GM12878 (cell line): ENCODE results near the gene L3HYPDH. TPM values are rescaled to one million over a fixed set of nuclear protein-coding genes. Genes with fewer than 3 reads are reported as not detected.

Experiments
- ATAC-seq: fragments of 200-7000 bp; cut with Tn5 transposase; 3 replicates; pipeline ENCODE4 v1.9.1; 2020; ENCODE audit warnings: mild to moderate bottlenecking, moderate library complexity
- BruUV-seq: library from RNA; stranded (reverse); fragments of 400-500 nt; replicated peaks from 2 replicates; lab custom pipeline; 2021; lab: Mats Ljungman, UMichigan
- CTCF ChIA-PET: fragments of 300-600 bp; sonication (Branson Sonifier 250); formaldehyde crosslinking; extraction: SDS; loops from one replicate; lab custom pipeline; 2021; ENCODE audit warnings: inconsistent platforms; lab: Yijun Ruan, JAX
- POLR2A ChIA-PET: fragments of 350-600 bp; formaldehyde crosslinking; extraction: SDS; loops from one replicate; lab custom pipeline; 2021; ENCODE audit warnings: inconsistent platforms; lab: Charles Lee
- RAD21 ChIA-PET: fragments of 300-600 bp; sonication (Branson Sonifier 250); formaldehyde crosslinking; loops from one replicate; lab custom pipeline; 2023; ENCODE audit warnings: antibody characterized with exemption; ENCODE audit not compliant: unreplicated experiment; lab: Charles Lee
- SMC1A ChIA-PET: fragments of 300-600 bp; sonication (Branson Sonifier 250); formaldehyde crosslinking; loops from one replicate; lab custom pipeline; 2023; ENCODE audit not compliant: unreplicated experiment, uncharacterized antibody; lab: Charles Lee
- DNase-seq: peaks from one replicate; pipeline ENCODE4 v3.0.0-alpha.2; 2011; ENCODE audit warnings: low read depth, low spot score
- FAIRE-seq: peaks from 3 replicates; lab custom pipeline; 2011; peaks lifted over from hg19 to GRCh38; lab: Jason Lieb, UNC
- H2AFZ ChIP-seq: 2 replicates; pipeline ENCODE4 v1.6.0; 2011; ENCODE audit warnings: low read depth, low read length, control low read depth; ENCODE audit not compliant: control insufficient read depth
- H3K27ac ChIP-seq: 2 replicates; pipeline ENCODE4 v1.5.1; 2011; ENCODE audit warnings: control low read depth; ENCODE audit not compliant: control insufficient read depth, insufficient read depth
- H3K27me3 ChIP-seq, 2 experiments: replicated peaks in 1 of 2; 2 replicates each; pipeline versions ENCODE4 v1.6.0 to v1.6.1; 2011; ENCODE audit warnings: low read length in 1 of 2; ENCODE audit not compliant: control insufficient read depth in 2 of 2, insufficient read depth in 2 of 2
- H3K36me3 ChIP-seq, 2 experiments: 2 replicates each; pipeline ENCODE4 v1.5.1; 2011; ENCODE audit warnings: low read length in 1 of 2; ENCODE audit not compliant: control insufficient read depth in 2 of 2, insufficient read depth in 2 of 2
- H3K4me1 ChIP-seq: 2 replicates; pipeline ENCODE4 v1.6.1; 2011; ENCODE audit warnings: mild to moderate bottlenecking, low read length, moderate library complexity, mixed read lengths; ENCODE audit not compliant: control insufficient read depth, insufficient read depth
- H3K4me2 ChIP-seq: 2 replicates; pipeline ENCODE4 v1.6.0; 2011; ENCODE audit warnings: control low read depth; ENCODE audit not compliant: control insufficient read depth, insufficient read depth
- H3K4me3 ChIP-seq: fragments of 200-600 bp; sonication (generic); 2 replicates; pipeline ENCODE4 v1.5.1; 2016
- H3K79me2 ChIP-seq: 2 replicates; pipeline ENCODE4 v1.6.0; 2011; ENCODE audit warnings: low read length; ENCODE audit not compliant: control insufficient read depth, insufficient read depth
- H3K9ac ChIP-seq: 2 replicates; pipeline ENCODE4 v1.8.0; 2011; ENCODE audit warnings: low read length, control low read depth, mixed read lengths; ENCODE audit not compliant: control insufficient read depth, insufficient read depth
- H3K9me3 ChIP-seq: replicated peaks from 3 replicates; pipeline ENCODE4 v1.5.1; 2011; ENCODE audit warnings: mild to moderate bottlenecking, low read length; ENCODE audit not compliant: control insufficient read depth, insufficient read depth
- H4K20me1 ChIP-seq: 2 replicates; pipeline ENCODE4 v1.6.0; 2011; ENCODE audit not compliant: control insufficient read depth, insufficient read depth
- BACH1 ChIP-seq: fragments of 450-650 bp; IDR thresholded peaks from 2 replicates; pipeline ENCODE4 v1.6.1; 2017; ENCODE audit warnings: mild to moderate bottlenecking, borderline replicate concordance
- CBFB ChIP-seq: IDR thresholded peaks from 2 replicates; pipeline ENCODE4 v1.6.1; 2016; ENCODE audit warnings: antibody characterized with exemption, low read depth
- ESRRA ChIP-seq: IDR thresholded peaks from 2 replicates; pipeline ENCODE4 v1.6.1; 2012; ENCODE audit warnings: mild to moderate bottlenecking, low read length, improper control_type of control experiment
- EZH2 ChIP-seq: IDR thresholded peaks from 2 replicates; pipeline ENCODE4 v1.6.1; 2012; ENCODE audit warnings: low read depth, mild to moderate bottlenecking, control low read depth, inconsistent platforms, low read length, borderline replicate concordance; ENCODE audit not compliant: control insufficient read depth
- HCFC1 ChIP-seq: fragments of 150-350 bp; IDR thresholded peaks from 2 replicates; pipeline ENCODE4 v1.6.1; 2014; ENCODE audit warnings: low read length
- NFYB ChIP-seq: IDR thresholded peaks from 2 replicates; pipeline ENCODE4 v1.6.1; 2011; ENCODE audit warnings: low read depth, mild to moderate bottlenecking, low read length, improper control_type of control experiment, moderate library complexity; ENCODE audit not compliant: insufficient read depth
- PML ChIP-seq: IDR thresholded peaks from 2 replicates; pipeline ENCODE4 v1.6.1; 2012; ENCODE audit warnings: low read length, inconsistent platforms
- RB1 ChIP-seq: fragments of 450-650 bp; formaldehyde crosslinking; IDR thresholded peaks from 2 replicates; pipeline ENCODE4 v1.6.1; 2017; ENCODE audit warnings: mild to moderate bottlenecking, borderline replicate concordance
- SMAD1 ChIP-seq: fragments of 450-650 bp; IDR thresholded peaks from 2 replicates; pipeline ENCODE4 v1.6.1; 2018; ENCODE audit warnings: mild to moderate bottlenecking, low read depth; ENCODE audit not compliant: partially characterized antibody
- SMC3 ChIP-seq: IDR thresholded peaks from 2 replicates; pipeline ENCODE4 v1.6.1; 2011; ENCODE audit warnings: low read length, improper control_type of control experiment, borderline replicate concordance
- STAT1 ChIP-seq: fragments of 450-650 bp; conservative IDR thresholded peaks from 2 replicates; pipeline ENCODE4 v1.6.1; 2014; ENCODE audit warnings: antibody characterized with exemption, mild to moderate bottlenecking
- STAT3 ChIP-seq: IDR thresholded peaks from 2 replicates; pipeline ENCODE4 v1.6.1; 2011; ENCODE audit warnings: low read depth, low read length, improper control_type of control experiment
- ZBTB33 ChIP-seq: fragments of 450-650 bp; IDR thresholded peaks from 2 replicates; pipeline ENCODE4 v1.6.1; 2017; ENCODE audit warnings: mild to moderate bottlenecking
- ZNF207 ChIP-seq: fragments of 450-650 bp; IDR thresholded peaks from 2 replicates; pipeline ENCODE4 v1.6.1; 2014; ENCODE audit warnings: antibody characterized with exemption, mild to moderate bottlenecking, borderline replicate concordance
- WGBS: methylation state at CpG from one replicate; pipeline ENCODE4 v1.1.6; 2016; ENCODE audit warnings: low lambda C conversion rate; ENCODE audit not compliant: insufficient replicate concordance, insufficient coverage; ENCODE audit errors: missing lambda C conversion rate; 5-methylcytosine and 5-hydroxymethylcytosine counted together
- in situ Hi-C: fragments of 300-500 bp; cut with MboI; formaldehyde crosslinking; loops from 9 replicates; pipeline ENCODE4 v1.14.3; 2018; ENCODE audit warnings: mixed read lengths
- intact Hi-C: fragments of 100-400 bp; cut with micrococcal nuclease; formaldehyde crosslinking; loops from one replicate; pipeline ENCODE4 v1.14.2; 2022; ENCODE audit not compliant: unreplicated experiment
- polyA plus RNA-seq, 11 experiments: library from polyadenylated mRNA; depleted of rRNA in 4 of 11; unstranded in 6 of 11; stranded (reverse) in 5 of 11; fragments of >200 nt; fragmentation: Nextera tagmentation in 4 of 11; fragmentation: Illumina TruSeq in 1 of 11; extraction: Ambion mirVana in 4 of 11; extraction: Trizol in 1 of 11; gene quantifications; 1 replicate in 1 of 11; 2 replicates in 10 of 11; pipeline versions ENCODE4 v1.2.1 to v1.2.3, GENCODE V29; 2011 to 2016; ENCODE audit warnings: inconsistent platforms in 2 of 11, missing spikeins in 2 of 11, low read depth in 1 of 11
- total RNA-seq, 4 experiments: library from RNA; depleted of rRNA in 3 of 4; stranded (reverse); fragments of >200 nt in 3 of 4; fragmentation: Illumina TruSeq in 1 of 4; extraction: Trizol in 1 of 4; gene quantifications; 2 replicates each; pipeline versions ENCODE4 v1.2.1 to v1.2.3, GENCODE V29; 2013 to 2021

L3HYPDH gene
- total and polyA plus RNA-seq, 10 of the 15 experiments (the other 5 are each of a cell fraction or from before 2014, with no cell fraction given) = 11.5 to 27.8 (median 15.8) TPM

GRCh38 chr14:59474172-59474571, 10.0 kb downstream of the L3HYPDH start:
- Histone ChIP-seq H3K9me3 (no peaks in the 10 kb centered on the region), H3K9ac (no peak overlapping the region), H3K4me3 (no peak overlapping the region), H3K27ac (no peak overlapping the region), H3K27me3 (no peaks in the 10 kb centered on the region), H3K36me3 (peaks cover 2 to 10% of the 10 kb centered on the region in 2 experiments; a peak in 3 of 4 replicates), H3K4me2 (no peak overlapping the region)
- SMC1A ChIA-PET = interaction anchor here (1.0 to 1.8 kb wide), 2 partner anchors 30 to 103 kb away, joined by 3 to 5 read pairs; no protein-coding TSS in a partner anchor
- in situ Hi-C loops = no loop called here
- POLR2A ChIA-PET = no interaction called here
- TF ChIP-seq ESRRA (no peak), ZNF207 (no peak), CBFB (no peak), BACH1 (no peak), RB1 (no peak), NFYB (no peak), STAT1 (no peak), SMC3 (no peak), HCFC1 (no peak), SMAD1 (no peak), STAT3 (no peak), EZH2 (no peak), PML (no peak), ZBTB33 (no peak)
- TF ChIP-seq, all 136 proteins: peak for 0
- no peak overlapping the region for H2AFZ ChIP-seq
- ATAC-seq (no peak), DNase-seq (no peak), FAIRE-seq (no peak)
- CTCF ChIA-PET = interaction anchor here (1.5 kb wide), 2 partner anchors 10 to 33 kb away, joined by 5 to 6 read pairs; partner anchors contain the start of genes JKAMP and L3HYPDH
- H3K4me1 ChIP-seq = no peaks in the 10 kb centered on the region
- no peaks in the 10 kb centered on the region for H4K20me1 ChIP-seq
- BruUV-seq = no TSS peak
- RAD21 ChIA-PET = no interaction called here
- no peaks in the 10 kb centered on the region for H3K79me2 ChIP-seq
- intact Hi-C loops = no loop called here
- 100% methylated on average over 1 of the region's 1 CpG for WGBS
